GM19035 (cell line): ENCODE results near the gene PRRT3.
"Not testable (repeated sequence)": the region's sequence is repeated elsewhere in the genome, so short reads cannot be mapped to it uniquely, and the experiment has no call there.

Source experiments
- ATAC-seq: cut with Tn5 transposase; IDR thresholded peaks from one replicate; pipeline ENCODE4 v1.9.1; 2021; ENCODE audit not compliant: unreplicated experiment

The PRRT3 gene

DNA sequence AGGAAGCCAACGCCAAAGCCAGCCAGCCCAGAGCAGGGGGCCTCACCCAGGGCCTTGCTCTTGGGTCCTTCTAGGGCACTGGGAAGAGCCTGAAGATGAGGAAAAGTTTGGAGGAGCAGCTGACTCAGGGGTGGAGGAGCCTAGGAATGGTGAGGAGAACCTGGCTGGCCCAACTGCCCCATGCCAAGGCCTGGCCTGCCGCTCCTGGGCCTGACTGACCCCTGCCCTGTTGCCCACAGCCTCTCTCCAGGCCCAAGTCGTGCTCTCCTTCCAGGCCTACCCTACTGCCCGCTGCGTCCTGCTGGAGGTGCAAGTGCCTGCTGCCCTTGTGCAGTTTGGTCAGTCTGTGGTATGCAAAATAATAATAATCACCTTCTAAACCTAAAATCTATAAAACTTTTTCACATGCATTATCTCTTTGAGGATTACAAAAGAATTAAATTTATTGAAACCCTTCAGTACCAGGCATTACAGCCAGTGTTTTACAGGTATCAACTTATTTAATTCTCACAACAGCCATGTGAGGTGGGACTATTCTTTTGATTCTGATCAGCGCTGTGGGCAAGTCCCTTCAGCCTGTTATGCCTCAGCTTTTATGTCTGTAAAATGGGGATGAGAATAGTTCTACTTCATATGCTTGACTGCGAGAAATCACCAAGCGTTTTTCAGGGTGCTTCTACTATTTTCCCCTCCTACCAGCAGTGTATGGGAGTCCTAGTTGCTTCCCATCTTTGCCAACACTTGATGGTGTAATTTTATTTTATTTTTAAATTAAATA, 33.8 kb downstream of the PRRT3 start:
- ATAC-seq, result no peak

DNA sequence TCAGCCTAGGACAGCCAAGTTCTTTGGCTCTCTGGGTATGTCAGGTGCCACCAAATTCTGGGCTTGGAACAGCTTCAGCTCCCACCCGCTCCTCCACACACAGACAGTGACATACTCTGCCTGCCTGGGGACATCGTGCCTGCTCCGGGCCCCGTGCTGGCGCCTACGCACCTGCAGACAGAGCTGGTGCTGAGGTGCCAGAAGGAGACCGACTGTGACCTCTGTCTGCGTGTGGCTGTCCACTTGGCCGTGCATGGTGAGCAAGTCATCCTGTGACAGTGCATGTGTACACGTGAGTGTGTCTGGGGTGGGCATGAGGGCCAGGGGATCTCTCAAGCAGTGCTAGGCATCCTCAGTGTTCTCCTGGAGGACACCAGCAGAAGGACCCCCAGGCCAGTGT, 34.4 kb downstream of the PRRT3 start:
- ATAC-seq, result no peak

DNA sequence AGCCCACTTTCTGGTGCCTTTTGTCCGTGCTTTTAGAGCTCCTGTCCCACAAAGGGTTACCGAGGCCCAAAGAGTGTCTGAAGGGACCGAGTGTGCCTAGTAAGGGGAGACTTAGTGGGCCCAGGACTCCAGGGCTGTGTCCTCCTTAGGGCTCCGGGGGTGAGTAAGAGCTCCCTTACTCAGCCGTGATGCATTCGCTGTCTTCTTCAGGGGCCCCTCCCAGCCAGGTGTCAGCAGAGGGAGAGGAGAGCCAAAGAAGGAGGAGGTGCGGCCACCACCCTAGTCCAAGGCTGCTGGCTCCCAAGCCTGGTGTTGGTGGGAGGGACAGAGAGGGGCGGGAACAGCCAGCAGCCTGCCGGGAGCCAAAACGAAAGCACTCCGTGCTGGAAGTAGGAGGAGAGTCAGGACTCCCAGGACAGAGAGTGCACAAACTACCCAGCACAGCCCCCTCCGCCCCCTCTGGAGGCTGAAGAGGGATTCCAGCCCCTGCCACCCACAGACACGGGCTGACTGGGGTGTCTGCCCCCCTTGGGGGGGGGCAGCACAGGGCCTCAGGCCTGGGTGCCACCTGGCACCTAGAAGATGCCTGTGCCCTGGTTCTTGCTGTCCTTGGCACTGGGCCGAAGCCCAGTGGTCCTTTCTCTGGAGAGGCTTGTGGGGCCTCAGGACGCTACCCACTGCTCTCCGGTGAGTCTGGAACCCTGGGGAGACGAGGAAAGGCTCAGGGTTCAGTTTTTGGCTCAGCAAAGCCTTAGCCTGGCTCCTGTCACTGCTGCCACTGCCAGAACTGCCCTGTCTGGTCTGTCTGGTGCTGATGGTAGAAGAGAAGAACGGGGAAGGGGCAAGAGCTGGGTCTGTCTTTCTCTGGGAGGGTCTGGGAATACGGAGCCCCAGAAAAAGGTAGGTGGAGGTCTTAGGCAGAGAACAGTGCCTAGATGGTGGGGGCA, 35.2 kb downstream of the PRRT3 start, which contains the start of gene IL17RC:
Gene IL17RC (plus strand): TSS at position 365 of the 947 bp plus-strand sequence. CDS start 218 bp downstream, at position 583.
- no peak for ATAC-seq

DNA sequence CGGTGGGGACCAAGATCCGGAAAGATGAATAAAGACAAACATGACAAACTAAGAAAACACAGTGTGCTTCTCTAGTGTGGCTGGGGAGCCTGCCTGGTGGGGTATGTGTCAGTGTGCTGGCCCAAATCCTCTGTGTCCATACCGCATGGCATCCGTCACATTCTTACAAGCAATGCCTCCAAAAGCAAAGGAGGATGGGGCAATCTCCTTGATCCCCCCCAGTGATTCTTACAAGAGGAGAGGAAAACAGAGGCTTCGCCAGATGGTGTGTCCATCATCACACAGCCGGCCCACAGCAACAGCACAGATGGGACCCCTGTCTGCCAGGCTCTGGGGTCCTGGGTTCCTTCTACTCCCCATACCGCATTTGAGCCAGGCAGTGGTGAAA, 35.9 kb downstream of the PRRT3 start:
- ATAC-seq, result no peak

DNA sequence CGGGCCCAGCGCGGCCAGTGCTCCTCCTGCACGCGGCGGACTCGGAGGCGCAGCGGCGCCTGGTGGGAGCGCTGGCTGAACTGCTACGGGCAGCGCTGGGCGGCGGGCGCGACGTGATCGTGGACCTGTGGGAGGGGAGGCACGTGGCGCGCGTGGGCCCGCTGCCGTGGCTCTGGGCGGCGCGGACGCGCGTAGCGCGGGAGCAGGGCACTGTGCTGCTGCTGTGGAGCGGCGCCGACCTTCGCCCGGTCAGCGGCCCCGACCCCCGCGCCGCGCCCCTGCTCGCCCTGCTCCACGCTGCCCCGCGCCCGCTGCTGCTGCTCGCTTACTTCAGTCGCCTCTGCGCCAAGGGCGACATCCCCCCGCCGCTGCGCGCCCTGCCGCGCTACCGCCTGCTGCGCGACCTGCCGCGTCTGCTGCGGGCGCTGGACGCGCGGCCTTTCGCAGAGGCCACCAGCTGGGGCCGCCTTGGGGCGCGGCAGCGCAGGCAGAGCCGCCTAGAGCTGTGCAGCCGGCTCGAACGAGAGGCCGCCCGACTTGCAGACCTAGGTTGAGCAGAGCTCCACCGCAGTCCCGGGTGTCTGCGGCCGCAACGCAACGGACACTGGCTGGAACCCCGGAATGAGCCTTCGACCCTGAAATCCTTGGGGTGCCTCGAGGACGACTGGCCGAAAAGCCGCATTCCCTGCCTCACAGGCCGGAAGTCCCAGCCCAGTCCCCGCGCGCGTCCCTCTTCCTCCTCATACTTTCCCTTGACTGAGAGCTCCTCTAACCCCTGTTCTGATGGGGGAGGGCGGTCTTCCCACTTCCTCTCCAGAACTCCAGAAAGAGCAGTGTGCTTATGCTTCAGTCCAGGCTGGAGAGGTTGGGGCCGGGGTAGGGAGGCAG, 36.7 kb downstream of the PRRT3 start:
- no peak for ATAC-seq

DNA sequence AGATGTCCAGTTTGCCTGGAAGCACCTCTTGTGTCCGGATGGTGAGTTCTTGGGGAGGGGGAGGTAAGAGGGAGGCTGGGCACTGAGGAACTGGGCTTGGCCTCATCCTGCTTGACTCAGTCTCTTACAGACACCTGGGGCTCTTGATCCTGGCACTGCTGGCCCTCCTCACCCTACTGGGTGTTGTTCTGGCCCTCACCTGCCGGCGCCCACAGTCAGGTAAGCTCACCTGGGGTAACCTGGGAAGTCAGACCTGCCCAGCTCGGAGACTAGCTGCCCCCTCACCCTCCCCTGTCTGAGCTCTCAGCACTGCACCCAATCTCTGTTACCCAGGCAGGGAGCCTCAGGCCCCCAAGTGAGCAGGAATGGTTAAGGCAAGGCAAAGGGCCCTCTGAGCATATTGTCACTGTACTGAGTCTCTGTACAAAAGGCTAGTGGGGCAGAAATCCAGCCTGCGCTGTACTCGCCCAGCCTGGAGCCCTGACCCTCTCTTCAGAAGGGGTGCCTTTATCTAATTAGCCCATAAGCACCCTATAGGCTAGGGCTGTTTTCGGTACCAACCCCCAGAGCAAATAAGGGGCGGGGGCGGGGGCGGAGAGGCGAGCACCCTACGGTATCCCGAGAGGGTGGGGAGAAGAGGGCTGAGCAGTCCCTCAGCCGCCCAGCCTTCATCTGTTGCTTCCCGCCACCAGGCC, 37.5 kb downstream of the PRRT3 start:
- no peak for ATAC-seq

DNA sequence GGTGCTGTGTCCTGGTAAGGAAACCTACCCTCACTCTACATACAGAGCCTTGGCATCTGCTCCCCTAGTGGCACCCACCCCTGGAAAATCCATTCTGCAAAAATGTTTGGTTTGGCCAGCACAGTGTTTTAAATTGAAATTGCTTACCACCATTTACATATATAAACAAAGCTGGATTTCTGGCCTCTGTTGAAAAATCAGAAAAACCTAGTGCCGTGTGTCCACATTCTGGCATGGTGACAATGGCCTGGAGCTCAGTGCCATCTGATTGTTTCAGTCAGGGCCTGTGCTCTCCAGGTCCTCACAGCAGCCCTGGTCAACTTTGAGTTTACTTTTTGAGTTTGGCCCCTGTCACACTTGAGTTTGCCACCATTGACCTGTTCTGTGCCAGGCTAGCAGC, 38.2 kb downstream of the PRRT3 start:
- no peak for ATAC-seq

DNA sequence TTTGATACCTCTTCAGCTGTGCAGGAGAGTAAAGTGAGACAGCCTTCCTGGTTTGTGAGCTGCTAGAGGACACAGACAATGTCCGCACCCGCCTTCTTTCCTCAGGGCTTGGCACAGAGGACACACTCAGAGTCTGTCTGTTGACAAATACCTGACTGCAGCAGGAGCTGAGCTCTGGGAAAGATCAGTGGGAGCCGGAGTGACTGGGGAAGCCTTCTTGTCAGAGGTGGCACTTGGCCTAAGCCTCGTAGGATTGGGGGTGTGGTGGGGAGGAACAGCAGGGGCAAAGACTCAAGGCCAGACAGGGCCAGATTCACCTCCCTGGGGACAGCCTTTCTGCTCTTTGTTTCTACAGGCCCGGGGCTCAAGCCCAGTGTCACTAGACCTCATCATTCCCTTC, 38.6 kb downstream of the PRRT3 start:
- ATAC-seq, result no peak

DNA sequence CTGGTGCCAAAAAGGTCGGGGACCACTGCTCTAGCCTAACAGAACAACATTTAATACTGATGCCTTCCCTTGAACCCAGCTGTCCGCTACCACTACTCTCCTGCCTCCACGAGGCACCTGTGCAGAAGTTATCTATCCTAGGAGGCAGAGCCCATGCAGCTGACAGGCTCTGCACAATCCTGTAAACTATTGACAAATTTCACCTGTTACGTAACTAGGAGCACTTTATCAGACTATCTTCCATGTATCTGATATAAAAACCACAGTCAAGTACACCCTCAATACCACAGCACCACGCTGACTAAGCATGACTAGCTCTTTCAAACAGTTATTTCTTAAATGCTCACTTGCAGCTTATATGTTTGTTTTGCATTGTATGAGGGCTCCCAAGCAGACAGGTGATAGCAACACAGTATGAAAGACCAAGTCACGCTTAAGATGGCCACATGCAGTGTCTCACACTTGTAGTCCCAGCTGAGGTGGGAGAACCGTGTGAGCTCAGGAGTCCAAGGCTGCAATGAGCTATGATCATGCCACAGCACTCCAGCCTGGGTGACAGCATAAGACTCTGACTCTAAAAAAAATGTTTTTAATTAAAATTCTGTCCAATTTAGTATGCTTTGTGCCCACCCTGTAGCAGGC, 39.8 kb downstream of the PRRT3 start:
- no peak for ATAC-seq

DNA sequence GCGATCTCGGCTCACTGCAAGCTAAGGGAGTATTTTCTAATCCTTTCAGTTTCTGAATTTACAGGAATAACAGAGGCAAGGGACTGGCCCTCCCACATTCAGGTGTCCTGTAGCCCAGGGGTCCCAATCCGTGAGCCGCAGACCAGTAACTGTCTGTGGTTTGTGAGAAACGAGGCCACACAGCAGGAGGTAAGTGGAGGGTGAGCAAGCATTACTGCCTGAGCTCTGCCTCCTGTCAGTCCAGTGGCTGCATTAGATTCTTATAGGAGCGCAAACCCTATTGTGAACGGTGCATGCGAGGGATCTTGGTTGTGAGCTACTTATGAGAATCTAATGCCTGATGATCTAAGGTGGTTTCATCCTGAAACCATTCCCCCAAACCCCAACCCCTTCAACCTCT, 40.3 kb downstream of the PRRT3 start:
- ATAC-seq, result no peak

DNA sequence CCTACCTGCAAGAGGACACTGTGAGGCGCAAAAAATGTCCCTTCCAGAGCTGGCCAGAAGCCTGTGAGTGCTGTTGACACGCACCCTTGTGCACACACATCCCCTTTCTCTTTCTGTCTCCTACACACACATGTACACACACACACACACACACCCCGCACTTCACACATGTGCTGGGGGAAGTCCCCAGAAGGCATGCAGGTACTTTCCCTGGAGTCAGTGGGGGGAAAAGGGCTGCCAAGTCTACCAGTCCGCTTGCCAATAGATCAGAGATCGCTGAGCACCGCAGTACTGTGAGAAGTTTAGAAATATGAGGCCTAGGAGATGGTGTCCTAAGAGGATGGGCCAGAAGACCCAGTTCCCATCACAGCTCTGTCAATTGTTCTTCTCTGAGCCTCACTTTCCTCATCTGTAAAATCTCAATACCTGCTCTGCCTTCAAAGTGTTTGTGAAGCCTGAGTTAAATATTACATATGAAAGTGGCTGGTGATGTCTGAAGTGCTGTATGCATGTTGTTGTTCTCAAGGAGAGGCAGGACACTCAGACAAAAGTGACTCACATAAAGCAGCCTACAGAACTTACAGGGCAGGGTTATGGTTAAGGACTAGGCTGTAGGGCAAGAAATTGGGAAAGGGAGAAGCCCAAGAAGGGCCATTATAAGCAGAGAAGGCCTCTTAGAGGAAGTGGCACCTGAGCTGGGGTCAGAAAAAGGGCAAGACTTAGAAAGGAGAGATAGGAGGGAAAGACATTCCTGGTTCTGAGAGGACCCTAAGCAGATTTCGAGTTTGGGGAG, 42.8 kb downstream of the PRRT3 start:
- ATAC-seq, result no peak

DNA sequence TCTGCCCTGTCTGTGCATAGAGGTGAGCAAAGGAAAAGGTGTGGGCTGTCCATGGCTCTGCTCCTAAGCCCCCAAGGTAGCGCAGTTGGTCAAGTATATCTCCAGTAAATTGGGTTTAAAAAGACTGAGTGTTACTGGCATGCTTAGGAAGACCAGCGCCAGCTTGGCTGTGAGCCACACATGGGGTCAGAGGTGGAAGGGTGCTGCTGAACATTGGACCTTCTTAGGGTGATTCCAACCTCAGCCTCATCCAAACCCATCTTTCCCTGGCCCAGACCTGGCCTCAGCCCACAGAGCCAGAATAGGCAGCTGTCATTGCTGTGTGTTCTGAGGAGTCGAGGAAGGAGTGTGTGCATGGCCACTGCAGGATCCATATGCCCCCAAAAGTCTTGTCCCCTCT, 43.9 kb downstream of the PRRT3 start:
- ATAC-seq, result no peak

DNA sequence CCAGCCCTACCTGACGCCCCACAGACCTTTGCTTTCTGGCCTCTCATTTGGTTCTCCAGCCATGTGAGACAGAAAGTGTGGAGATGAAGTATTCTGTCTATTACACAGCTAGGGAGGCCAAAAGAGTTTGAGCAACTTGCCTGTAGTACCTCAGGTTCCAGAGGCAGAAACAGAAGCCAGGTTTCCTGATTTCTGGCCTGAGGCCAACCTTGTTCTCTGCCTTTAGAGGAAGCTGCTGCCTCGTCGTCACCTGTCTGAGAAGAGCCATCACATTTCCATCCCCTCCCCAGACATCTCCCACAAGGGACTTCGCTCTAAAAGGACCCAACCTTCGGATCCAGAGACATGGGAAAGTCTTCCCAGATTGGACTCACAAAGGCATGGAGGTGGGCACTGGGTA, 45.7 kb downstream of the PRRT3 start:
- ATAC-seq, result no peak

DNA sequence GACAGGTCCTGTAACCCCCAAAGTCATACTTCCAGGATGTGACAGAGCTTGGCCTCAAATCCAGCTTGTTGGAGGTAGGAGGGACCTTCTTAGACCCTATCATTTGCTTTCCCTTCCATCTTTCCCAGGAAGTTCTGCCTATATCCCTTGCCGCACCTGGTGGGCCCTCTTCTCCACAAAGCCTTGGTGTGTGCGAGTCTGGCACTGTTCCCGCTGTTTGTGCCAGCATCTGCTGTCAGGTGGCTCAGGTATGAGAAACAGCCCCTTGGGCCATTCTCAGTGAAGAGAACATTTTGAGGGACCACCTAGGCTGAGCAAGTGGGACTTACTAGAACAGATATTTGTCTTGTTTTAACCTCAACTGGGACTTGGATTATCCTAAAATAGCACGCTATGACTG, 48.3 kb downstream of the PRRT3 start:
- ATAC-seq, result no peak

DNA sequence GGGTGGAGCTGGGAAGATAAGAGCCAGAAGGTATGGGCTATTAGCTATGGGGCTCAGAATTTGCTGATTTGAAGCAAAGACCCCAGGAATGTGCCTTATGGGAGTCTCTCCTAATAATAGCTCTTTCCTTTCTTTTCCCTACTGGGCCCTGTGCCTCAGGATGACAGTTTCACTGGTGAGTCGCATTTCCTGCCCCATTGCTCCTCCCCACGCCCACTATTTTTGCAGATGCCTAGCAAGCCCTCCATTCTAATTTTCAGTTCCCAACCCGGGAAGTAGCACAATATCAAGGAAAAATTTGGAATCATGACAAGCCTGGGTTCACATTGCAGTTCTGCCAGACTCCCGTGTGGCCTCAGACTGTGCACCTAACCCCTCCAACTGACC, 49.0 kb downstream of the PRRT3 start:
- ATAC-seq, result no peak

DNA sequence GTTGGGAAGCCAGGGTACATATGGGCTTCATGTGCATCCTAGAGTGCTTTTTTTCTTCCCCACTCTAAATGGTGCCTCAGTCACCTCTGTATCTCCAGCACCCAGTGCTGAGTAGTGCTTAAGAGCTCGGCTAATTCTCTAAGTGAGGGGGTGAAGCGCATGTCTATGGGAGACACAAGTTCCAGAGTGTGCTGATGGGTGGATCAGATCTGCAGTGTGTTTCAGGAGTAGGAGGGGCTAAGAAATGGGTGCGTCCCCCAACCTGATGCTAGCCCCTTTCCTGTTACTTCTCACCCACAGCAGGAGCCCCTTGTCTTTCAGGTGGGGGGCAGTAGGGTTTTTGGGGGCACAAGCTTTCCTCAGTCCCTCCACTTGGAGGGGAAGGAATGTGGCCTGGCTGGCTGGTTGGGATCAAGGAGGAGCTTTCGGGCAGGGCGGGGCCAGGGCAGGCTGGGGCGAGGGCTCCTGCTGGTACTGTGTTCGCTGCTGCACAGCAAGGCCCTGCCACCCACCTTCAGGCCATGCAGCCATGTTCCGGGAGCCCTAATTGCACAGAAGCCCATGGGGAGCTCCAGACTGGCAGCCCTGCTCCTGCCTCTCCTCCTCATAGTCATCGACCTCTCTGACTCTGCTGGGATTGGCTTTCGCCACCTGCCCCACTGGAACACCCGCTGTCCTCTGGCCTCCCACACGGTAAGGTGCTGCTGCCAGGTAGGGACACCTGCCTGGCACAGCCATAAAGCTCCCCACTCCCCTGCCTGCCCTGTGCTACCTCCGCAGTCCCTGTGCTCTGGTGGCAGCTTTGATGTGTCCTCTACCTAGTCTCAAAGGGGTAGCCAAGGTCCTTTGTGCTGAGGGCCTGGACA, 49.6 kb downstream of the PRRT3 start, which contains the start of gene IL17RE:
Gene IL17RE (plus strand): TSS at position 477 of the 866 bp plus-strand sequence. CDS start 85 bp downstream, at position 562.
- no peak for ATAC-seq

DNA sequence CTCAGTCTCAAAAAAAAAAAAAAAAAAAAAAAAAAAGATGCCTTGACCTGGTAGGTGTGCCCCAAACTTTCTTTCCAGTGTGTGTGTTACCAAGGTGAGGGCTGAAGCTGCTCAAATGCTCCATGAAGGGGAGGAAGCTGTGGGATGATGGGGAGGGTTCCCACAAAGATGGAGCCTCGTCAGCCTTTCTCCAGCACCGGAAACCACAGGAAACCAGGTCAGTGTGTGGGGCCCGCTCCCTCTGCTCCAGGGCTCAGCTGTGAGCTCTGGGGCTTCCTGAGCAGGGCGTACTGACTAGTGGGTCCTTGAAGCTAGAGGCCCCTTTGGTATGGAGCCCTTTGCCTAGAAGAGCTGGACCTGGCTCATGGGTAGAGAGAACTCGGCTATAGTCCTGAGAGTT, 50.2 kb downstream of the PRRT3 start:
- no peak for ATAC-seq

DNA sequence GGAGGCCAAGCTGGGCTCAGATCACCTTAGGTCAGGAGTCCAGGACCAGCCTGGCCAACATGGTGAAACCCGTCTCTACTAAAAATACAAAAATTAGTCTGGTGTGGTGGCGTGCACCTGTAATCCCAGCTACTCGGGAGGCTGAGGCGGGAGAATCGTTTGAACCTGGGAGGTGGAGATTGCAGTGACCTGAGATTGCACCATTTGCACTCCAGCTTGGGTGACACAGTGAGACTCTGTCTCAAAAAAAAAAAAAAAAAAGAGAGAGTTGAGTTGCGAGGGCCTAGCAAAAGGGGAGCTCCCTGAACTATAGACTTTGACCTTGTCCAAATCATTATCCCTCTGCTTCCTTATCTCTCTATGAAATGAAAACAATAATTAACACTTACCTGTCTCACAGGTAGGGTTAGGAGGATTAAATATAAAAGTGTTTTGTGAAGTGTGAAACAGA, 51.2 kb downstream of the PRRT3 start:
- not testable (repeated sequence) for ATAC-seq
